Glomerular visceral epithelial cell (primary cell): Measurements from ENCODE around the gene CMTR1.
"Not testable (repeated sequence)": the region's sequence is repeated elsewhere in the genome, so short reads cannot be mapped to it uniquely, and the experiment has no call there.

ENCODE experiments used
- DNase-seq: peaks from one replicate; pipeline ENCODE4 v3.0.0-alpha.2; 2016; ENCODE audit errors: extremely low spot score

The CMTR1 gene

DNA sequence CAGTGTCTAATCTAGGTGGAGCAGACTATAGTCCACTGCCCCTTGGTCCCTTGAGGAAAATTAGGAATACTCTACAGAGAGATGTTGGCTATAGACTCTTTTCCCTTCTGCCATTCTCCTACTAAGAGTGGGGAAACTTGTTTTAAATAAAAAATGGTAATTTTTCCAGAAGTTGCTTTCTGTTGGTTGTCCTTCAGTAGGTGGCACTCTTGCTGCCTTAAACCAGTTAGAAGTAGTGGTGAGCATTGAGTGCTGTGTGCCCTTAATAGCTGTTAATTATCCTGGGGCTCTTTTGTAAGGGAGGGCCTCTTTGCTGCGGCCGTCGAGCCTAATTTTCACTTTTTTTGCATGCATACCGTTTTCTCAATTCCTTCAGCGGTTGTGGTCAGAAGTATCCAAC lies 2.8 kb downstream of the CMTR1 start:
- DNase-seq = no peak

DNA sequence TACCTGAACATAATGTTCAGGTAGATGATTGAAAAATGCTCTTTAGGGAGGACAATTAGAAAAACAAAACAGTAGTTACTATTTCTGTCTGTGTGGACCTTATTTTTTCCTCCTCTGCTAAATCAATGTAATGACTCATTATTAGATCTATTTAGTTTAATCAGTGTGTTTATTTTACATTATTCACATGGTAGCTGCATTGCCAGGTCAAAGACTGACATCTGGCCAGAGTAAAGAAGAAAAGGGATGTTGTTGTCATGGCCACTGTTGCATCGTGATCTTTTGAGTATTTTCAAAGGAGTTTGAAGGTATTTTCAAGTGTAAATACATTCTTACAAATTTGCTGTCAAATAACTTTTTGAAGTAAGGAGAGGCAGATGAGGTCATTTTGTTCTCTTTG lies 5.9 kb downstream of the CMTR1 start:
- DNase-seq = no peak

DNA sequence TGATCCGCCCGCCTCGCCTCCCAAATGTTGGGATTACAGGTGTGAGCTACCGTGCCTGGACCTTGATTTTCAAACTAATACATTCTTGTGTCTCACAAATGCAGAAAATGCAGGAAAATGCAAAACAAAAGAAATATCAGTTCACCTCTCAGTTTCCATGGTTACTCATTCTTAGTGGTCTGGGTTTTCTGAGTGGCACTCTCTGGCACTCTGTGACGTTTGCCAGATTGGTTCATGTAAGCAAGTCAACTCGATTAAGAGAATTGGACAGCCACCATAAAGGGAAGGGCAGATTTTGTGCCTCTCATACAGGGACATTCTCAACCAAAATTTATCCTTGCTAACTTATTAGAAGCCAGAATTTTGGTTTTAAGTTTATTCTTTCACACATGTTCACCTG lies 8.6 kb downstream of the CMTR1 start:
- DNase-seq = no peak

DNA sequence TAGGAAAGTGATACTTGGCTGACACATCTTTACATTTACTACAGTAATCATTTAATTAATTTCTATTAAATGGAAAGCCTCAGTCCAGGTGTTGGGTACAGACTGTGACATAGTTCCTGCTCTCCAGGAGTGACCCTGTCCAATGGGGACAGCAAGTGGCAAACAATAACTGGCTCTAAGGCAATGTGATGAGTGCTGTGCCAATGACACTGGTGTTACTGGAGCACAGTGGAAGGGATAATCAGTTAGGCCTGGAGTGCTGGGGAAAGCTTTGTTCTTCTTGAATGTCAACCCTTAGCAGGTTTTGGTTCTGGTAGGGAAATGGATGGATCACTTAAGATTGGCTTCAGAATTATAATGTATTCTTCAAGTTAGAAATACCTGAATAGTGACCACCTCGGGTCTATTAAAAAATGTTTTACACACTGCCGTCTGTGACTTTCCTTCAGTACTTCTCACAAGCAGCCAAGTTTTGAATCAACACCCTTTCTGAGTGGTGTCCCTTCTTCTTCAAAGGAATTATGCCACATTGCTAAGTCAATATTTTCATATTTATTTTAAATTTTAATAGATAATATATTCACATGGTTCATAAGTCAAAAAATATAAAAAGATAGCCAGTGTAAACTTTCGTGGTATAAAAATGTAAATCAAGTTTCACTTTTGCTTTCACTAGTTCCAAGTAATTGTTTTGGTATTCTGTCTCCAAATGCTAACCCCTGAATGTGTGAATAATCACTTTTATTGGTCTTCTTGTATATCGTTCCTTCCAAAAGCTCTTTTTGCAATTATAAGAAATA lies 9.6 kb downstream of the CMTR1 start:
- no peak for DNase-seq

DNA sequence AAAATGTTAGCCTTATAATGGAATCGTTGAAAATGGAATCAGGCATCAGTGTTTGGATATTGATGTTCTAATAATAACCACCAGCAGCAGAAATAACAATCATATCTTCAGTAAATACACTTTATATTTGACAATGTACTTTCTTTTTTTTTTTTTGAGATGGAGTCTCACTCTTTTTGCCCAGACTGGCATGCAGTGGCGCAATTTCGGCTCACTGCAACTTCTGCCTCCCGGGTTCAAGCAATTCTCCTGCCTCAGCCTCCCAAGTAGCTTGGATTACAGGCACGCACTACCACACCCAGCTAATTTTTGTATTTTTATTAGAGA lies 10.2 kb downstream of the CMTR1 start:
- not testable (repeated sequence) for DNase-seq

DNA sequence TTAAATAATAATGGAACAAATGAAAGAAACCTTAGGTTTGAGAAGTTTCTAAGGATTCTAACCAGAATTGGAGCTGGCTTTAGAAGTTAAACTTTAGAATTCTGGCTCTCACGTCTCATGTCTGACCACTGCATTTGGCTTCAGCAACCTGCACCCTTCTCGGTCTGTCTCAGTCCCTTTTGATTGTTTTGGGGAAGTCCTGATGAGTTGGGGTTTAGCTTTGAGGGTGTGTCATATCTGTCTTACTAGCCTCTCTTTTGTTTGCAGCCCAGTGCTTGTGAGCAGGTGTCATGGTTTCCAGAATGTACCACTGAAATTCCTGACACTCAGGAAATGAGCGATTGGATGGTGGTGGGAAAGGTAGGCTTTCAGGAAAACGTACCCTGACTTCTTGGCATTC lies 17.0 kb downstream of the CMTR1 start:
- DNase-seq = no peak

DNA sequence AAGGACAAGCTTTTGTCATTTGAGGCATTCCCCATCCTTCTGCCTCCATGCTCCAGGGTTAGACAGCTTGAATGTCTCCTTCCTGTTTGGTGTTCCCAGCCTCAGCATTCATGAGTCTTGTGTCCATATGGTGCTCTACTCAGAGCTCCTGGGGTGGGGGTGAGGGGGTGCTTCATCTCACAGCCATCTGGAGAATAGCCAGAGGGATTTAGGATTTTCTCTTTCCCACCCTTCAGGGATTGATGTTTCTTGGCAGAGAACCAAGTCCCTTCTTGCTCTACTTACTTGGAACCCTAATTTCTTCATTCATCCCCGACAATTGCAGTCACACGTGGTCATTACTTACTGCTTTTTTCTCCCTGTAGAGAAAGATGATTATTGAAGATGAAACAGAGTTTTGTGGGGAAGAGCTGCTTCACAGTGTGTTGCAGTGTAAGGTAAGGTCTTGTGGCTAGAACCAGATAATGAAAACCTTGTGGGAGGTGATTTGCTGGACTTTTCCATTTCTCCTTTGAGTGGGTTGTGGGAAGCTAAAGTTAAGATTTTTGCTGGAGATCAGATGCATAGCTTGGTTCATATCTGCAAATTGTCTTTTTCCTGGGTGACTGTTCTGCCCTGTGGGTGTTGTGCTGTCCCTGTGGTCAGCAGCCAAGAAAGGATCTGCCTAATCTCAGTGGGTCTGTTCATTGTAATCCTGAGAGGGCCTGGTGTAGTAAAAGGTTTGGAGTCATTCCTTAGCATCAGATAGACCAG lies 18.6 kb downstream of the CMTR1 start:
- no peak for DNase-seq

DNA sequence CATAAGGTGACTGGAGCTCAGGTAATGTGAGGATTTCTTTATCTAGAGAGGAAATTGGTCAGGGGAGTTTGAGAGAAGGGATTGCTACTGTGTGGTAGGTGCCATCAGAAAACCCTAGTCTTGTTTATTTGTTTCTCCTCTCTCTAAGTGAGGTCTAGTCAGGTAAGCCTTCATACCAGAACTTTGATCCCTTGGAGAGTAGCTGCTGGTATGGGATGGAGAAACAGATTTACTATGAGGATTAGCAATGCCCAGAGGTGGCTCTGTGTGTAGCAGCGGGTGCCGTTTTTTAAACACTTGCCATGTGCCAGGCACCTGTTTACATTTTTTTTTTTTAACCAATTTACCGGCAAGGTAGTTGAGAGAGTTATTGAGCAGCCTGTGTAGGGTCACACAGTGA lies 19.5 kb downstream of the CMTR1 start:
- DNase-seq = no peak

DNA sequence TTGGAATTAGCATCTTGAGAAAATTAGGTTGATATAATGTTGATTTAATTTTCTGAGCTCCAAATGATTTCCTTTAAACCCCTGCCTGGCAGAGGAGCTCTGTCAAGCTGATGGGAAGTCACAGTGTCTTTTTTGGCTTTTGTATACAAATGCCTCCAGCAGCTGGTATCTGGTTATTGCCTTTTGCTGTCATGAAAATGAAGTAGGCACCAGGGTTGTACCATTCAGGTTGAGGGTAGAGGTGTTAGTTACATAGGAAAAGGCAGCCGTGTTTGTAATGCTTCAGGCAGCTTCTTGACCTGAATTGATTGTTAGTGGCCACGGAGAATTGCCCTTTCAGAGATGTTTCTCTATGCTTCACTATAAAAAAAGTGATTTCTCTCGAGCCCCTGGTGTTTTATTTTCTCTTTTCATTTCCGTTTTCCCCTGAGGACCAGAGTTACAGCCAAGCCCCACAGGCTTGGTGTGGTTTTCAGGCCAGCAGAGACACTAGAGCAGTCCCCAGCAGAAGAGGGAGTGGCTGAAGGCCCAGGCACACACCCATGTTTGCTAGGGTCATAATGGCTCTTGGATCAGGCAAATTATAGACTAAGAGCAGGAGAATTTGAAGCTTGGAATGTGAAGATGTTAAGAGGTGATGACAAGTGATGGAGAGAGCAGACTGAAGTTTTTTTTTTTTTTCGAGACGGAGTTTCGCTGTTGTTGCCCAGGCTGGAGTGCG lies 21.6 kb downstream of the CMTR1 start:
- no peak for DNase-seq

DNA sequence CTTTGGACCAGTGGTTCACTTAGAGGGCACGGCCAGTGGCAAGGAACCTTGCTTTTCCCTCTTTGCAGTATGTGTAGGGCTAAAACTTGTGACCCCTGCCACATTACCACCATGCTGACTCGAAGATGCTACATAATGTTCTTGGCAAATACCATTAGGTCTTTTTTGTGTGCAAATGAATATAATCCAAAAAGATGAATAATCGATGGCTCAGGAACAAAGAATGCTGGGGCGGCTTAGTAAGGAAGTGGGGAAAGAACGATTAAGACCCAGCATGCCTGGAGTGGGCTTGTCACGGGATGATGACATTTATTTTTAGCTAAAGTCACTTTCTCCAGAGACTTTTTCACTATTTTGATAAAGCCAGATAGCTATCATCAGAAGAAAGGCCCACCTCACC lies 23.1 kb downstream of the CMTR1 start:
- DNase-seq = no peak

DNA sequence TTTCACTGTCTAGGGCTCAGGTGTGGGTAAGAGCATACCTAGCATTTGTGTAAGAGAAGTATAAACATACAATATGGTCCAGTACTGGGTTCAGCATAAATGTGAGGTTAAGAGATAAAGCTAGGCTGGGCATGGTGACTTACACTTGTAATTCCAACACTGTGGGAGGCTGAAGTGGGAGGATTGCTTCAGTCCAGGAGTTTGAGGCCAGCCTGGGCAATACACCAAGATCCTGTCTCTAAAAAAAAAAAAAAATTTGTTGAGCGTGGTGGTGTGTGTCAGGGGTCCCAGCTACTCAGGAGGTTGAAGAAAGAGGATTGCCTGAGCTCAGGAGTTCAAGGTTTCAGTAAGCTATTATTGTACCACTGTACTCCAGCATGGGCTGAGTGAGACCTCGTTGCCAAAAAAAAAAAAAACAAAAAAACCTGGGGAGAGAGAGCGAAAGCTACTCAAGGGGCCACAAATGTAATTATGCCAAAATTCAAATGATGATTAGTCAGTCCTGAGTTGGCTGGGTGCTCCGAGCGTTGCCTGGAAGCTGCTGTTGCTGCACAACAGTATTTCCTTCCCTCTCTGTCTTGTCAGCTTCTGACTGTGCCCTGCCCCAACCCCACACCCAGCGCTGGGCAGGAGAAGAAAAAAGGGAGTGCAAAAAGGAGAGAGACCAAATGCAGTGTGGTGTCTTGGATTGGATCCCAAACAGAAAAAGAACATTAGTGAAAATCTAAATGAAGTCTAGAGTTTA lies 24.0 kb downstream of the CMTR1 start:
- no peak for DNase-seq

DNA sequence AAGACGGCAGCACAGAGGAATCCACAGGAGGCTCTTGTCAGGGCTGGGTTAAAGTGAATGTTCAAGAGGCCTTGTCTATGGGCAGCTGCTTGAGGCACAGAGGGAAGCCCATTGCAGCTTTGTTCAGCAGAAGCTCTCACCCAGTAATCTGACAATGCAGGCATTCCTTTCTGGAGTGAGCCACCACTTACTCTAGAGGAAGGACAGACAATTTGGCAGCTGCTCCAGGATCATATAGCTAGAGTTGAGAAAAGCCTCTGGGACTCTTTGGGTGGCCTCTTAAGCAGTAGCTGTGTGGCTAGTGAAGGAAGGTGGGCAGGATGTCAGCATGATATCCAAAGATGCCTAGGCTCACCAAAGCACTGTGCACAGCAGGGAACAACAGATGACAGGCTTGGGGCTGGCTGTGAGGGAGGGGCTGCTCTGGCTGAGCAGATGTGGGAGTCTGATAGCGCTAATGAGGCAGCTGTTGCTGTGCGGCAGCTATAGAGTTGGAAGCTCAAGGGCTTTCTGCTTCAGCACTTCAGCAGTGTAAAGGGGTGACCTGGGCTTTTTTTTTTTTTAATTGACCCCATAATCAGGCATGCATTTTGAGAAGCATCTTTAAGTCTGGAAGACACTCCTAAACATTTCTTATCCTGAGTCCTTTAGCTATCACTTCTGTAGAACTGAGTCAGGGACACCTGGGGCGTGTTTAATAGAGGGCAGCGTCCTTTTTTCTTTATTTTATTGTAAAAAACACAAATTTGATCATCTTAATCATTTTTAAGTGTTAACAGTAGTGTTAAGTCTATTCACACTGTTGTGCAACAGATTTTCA lies 27.2 kb downstream of the CMTR1 start:
- DNase-seq = no peak

DNA sequence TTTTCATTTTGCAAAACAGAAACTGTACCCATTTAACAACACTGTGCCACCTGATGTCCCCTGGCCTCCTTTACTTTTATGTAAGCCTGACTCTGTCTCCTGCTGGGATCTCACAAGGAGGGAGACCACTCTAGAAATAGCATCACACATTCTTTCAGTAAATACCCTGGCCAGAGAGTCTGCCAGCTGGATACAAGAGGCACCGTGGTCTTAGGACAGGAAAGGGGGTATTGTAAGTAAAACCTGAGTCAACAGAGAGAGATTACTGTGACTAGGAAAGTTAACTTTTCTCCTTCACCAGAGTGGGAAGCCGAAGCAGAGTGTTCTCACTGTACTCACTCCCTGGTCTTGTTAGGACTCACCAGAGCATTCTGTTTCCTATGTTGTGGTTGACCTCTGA lies 27.8 kb downstream of the CMTR1 start:
- DNase-seq = no peak

DNA sequence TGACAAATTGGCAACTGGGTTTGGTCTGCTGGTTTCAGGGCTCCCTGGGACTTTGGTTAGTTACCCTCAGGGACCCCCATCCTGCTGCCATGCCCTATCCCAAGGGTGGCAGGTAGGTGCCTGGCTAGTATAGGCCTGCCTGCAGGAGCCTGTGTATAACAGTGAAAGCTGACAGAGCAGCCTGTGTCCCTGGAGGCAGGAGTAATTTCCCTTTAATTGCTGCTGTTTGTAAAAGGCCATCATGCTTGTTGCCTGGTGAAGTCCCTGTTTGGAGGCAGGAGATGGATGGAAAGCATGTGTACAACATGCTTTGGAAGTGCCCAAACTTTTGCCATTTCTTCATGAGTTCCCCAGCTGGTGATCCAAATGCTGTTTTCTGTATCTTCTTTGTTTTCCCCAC lies 30.1 kb downstream of the CMTR1 start:
- DNase-seq = no peak

DNA sequence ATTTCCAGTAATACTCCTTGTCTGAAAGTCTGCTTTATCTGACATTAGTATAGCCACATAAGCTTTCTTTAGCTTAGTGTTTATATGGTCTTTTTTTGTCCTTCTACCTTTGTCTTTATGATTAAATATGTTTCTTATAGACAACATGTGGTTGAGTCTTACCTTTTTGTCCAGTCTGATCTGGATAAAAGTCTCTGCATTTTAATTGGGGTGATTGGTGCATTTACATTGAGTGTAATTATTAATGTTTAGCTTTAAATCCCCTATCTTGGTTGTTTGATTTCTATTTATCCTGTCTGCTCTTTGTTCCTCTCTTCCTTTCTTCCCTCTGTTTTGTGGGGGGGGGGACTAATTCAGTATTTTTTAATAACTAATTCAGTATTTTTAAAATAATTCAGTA lies 34.7 kb downstream of the CMTR1 start:
- no peak for DNase-seq

DNA sequence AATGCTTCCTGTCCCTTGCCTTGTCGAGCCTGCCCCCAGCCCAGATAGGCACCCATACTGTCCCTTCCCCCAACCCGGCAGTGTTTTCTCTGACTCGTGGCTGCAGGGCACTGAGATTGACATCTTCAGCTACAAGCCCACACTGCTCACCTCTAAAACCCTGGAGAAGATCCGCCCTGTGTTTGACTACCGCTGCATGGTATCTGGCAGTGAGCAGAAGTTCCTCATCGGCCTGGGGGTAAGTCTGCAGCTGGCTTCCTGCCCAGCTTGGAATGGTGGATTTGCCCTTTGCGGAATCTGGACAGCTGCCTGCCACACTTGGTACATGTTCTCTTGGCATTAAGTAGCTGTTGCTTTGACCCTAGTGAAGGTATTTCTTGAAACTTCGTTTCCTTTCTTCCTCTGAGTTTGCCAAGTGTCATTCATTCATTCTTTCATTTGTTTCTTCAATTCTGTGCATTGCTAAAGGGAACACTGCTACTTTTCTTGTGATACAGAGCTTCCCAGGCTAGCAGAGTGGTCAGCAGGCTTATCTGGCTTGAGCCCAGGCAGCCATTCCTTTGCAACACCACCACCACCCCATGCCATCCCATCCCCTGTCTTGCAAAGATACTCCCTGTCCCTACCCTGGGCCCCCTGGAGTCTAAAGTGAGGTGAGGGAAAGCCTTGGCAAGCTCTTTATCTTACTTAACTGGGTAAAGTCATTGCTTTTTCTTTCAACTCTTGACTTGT lies 40.5 kb downstream of the CMTR1 start:
- no peak for DNase-seq

DNA sequence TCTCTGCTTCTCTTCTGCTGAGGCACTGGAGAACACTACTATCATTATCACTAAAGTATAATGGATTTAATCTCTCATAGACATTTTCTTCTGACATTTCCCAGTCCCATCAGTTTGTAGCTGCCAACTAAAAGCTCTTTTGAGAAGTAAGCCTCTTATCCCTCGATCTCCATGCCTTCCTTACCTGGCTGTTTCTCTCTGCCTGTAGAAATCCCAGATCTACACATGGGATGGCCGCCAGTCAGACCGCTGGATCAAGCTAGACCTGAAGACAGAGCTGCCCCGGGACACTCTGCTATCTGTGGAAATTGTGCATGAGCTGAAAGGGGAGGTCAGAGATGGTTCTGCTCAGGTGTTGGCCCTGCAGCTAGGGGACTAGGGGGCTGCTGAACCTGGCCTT lies 41.3 kb downstream of the CMTR1 start:
- DNase-seq = no peak

DNA sequence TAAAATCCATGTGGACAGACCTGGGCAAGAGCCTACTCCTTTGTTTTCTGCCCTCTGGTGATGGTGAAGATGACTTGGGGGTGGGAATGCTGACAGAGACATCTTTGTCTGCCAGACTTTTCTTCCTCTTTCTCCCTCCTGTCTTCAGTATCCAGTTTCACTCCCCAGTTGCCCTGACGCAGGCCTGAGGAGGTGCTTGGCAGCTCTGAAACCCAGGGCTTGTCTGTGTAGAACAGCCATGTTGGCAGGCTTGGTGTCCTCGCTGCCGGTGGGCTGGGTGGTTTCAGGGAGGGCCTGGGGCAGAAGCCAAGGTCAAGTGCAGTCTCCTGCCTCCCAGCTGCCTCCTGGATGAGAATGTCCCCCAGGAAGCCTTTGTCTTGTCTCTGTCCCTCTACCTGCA lies 44.2 kb downstream of the CMTR1 start:
- no peak for DNase-seq

DNA sequence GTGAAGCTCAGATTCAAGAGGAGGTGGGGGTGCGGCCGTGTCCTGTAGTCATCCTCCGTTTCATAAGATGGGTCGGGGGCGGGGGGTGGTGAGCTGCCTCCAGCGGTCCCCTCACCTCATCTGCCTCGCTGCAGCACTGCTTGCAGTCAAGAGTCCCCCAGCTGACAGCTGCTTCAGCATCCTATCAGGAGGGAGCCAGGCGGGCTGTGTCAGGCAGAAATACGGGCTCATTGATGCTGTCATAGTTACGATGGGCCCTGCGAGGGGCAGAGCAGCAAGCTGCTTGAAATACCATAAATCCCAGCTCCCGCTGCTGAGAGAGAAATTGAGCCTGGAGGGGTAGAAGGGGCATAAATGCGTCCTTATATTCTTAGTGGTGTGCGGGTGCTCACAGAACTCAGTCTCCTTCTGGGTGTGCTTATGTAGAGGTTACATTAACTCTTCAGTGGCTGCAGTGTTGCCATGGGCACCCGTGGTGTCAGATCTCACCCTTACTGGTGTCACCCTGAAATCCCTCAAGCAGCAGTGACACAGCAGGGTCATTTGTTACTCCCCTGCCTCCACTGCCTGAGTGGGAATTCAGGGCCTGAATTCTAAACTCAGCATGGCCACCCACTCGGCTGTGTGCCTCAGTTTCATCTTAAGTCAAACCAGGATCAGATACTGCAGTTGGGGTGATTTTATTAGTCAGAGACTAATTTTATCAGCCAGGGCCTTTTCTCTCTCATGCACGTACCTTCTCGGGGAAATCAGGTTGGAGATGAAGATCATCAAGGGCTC lies 44.8 kb downstream of the CMTR1 start:
- no peak for DNase-seq

DNA sequence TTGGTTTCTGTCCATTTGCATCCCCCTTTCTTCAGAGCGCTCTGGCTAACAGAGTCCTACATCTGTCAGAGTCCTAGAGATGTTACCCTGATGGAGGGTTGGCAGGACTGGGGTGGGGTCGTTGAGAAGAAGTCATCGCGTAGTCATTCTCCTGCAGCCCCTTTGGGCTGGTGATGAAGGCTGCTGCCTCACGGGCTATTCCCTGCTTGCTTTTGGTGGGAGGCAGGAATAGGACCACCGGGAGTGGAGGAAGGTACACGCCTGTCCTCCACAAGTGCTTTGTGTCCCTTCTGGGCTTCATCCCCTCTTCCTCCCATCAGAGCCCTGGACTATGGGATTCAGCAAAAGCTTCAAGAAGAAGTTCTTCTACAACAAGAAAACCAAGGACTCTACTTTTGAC lies 45.8 kb downstream of the CMTR1 start:
- no peak for DNase-seq
